HPDE6-E6E7 (cell line): ENCODE data around the gene SERBP1.
"Not testable (repeated sequence)": the region's sequence is repeated elsewhere in the genome, so short reads cannot be mapped to it uniquely, and the experiment has no call there.

Experiments
- DNase-seq: peaks from one replicate; pipeline ENCODE4 v3.0.0; 2011; ENCODE audit warnings: missing footprints; ENCODE audit errors: extremely low spot score

SERBP1 gene

DNA sequence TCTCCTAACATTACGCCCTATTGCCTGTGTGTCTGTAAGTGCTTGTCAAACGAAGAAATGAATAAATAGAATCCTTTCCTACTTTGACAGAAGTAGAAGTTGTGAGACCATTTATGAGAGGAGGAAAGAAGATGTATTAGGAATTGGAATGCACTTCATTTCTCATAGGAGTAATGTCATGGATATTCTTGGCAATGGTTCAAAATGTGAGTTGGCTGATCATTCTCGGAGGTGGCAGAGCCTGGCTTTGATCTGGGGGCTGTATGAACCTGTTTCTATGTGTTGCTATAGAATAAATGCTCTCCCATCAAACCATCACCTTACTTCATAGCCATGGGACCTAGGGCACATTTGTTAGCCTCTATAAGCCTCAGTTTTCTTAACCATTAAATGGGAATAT lies 10.1 kb upstream of the SERBP1 start:
- DNase-seq: no peak

DNA sequence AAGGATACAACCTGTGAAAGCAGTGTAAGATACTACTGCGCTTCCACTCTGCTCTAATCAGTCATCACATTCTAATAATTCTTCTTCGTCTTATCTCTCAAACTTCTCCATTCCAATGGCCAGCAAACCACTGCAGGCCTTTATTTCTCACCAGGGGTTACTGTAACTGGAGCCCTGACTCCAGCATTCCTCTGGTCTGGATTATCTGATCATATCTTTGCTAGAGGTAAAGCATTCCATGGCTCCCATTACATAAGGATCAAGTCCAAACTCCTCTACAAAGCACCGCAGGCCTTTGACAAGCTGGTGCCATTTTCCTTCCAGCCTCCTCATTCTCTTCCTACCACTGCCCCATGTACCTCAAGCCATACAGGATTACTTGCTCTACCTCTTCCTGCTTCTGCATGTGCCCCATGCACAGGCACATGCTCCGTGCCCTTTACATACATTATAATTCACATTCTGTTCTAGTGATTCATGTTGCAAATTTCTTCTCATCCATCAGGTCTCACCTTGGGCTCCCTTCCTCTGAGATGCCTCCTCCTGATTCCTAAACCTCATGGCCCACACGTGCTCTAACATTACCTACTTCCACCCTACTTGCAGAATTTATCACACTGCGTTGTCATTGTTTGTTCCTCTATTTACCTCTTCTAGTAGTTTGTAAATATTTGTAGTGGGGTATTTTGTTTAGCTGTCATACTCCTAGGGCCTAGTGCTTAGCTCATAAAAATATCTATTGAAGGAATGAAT lies 9.3 kb upstream of the SERBP1 start:
- no peak for DNase-seq

DNA sequence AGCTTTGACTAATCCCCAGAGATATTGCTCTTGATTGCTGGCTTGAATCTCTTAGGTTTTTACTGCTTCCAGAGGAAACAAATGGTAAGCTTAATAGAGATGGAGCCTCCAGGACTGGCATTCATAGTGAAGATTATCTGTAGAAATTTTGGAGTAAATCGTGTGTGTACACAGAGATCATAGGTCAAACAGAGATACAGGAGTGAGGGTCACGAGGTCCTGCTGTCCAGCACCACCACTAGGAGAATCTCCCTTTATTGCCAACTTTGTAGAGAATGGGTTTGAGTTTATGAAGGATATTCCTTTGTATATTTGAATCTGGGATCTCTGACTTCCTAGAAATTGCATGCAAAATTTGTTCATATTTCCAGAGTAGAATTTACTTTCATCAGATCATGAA lies 7.8 kb upstream of the SERBP1 start:
- no peak for DNase-seq

DNA sequence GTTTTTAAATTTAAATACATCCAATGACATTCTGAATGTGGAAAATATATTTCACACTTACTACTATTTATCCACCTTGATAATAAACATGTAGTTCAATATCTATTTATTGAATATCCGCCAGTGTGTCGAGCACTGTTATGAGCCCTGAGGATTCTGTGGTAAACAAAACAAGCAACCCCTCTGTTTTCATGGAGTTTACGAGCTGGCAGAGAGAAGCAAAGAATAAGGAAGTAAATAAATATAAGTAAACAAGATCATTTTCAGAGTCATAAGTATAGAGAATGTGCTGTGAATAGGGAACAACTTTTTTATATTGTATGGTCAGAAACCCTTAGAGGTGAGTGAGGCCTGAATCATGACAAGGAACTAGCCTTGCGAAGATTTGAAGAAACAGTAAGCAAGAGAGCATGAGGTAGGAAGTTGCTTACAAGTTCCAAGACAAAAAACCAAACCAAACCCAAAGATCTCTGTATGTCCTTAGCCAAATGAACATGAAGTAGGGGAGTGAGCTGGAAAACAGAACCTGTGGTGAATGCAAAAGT lies 6.4 kb upstream of the SERBP1 start:
- DNase-seq: no peak

DNA sequence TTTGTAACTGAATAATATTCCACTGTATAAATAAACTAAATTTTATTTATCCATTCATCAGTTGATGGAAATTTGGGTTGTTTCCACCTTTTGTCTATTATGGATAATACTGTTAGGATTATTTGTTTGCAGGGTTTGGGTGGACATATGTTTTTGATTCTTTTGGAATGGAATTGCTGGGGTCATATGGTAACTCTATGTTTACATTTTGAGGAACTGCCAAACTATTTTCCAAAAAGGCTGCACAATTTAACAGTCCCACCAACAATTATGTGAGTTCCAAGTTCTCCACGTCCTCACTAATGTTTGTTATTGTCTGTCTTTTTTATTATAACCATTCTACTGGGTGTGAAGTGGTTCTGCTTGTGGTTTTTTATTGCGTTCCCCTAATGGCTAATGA lies 4.3 kb upstream of the SERBP1 start:
- DNase-seq: no peak

DNA sequence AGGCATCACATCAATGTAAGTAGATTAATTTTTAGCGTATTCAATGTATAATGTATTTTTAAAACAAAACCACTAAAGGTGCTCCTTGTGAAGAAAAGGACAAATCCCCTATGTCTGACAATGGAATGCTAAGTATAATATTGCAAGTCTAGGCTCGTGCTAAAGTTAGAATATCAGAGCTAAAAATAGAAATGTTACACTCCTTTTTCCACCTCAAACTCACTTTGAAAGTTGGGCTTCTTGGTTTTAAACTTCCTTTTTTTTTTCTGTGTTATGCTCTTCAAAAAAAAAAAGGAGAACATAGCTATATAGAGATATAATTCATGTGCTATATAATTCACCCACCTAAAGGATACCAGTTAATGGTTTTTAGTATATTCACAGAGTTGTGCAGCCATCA lies 3.6 kb upstream of the SERBP1 start:
- no peak for DNase-seq

DNA sequence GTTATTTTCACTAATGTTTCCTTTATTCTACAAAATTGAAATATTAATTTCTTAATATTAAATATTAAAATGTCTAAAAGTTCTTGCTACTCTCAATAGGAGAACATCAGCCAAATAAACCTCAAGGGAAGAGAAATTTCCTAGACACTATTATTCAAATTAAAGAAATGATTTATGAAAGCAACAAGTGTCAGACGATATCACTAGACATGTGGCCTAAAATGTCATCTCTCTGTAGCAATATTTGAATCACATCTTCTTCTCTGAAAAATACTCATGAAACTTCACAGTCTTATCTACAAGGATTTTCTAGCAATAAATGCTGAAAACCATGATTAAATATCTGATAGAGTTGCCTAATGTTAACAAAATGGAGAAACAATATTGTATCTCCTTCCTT lies 2.5 kb upstream of the SERBP1 start:
- DNase-seq: no peak

DNA sequence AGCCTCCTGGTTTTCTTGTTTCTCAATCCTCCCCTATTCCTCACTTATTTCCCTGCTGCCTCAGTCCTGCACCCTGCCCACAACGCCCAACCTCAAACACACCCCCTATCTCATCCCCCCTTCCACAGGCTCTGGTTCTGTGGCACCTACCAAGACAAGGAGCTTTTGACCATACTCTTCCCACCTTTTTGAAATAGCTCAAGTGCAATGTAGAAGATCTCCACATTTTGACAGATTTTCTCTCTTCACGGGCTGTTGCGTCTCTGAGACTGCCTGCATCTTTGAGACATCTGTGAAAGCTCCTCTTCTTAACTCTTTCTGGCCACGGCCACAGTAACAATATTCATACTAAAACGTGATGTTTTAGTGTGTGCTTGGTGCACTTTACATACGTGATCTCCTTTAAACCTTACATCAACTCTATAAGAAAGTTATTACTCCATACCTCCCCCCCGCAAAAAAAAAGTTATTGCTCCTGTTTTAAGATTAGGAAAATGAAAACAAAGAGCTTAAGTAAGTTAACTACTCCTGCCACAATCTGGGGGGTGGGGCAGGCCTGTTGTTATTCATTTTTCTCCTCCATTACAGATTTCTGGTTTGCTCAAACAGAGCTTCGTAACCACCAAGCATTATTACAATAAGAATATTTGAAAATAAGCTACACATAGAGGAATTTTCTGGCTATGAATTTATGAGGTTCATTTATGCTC lies 1.8 kb upstream of the SERBP1 start:
- DNase-seq: no peak

DNA sequence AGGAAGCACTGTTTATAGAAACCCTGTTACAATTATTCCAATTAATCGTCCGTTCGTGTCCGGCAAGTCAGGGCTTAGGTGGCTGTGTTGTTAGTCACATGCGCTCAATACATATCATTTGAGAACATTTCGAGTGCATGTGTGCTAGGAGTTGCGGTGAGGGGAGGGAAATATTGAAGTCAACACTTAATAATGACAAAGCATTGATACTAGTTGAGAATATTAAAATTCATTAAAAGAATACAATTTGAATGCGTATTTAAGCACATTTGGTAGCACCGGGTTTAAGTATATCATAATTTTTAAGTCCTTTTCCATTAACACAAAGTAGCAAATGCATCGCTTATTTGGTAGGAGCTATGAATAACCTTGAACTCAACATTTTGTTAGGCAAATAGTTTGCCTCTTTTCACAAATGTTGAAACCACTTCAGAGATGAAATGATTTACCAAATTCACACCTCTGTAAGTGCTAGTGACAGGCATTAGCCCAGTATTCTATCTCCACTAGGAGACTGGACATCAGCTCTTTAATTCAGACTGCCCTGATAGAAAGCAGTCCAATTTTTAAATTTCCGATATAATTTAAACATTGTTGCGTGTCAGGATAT lies 1.1 kb upstream of the SERBP1 start:
- DNase-seq: no peak

DNA sequence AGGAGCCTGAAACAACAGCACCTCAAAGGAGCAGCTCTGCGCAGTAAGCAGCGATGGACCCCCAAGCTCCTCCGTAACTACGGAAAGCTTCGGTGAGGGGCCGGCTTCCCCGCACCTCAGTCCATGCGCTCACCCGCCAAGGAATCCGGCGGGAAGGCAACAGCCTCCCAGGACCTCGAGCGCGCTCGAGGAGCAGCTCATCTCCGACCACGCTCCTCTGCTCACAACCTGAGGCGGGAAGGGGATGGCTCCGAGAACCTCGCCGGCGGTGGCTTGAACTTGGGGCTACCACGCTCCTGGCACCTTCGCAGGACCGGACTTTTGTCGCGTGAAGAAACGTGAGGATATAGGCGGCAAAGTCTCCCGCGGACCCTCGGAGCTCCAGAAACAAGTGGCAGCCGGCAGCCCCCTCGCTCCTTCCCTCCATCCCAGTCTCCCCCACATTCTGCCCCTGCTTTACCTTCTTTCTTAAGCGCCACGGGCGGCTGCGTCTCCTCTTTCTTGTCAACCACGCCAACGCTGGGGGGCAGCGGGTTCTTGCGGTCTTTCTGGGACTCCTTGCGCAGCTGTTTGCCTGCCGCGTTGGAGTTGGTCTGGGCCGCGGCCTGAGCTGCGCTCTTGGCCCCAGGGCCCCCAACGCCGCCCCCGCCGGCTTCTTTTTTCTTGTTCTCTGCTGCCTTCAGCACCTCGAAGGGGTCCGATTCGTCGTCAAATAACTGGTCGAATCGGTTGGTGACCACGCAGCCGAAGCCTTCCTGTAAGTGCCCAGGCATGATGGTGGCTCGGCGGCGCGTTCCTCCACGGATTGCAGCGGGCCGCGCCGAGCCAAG lies 459 bp downstream of the SERBP1 start:
- no peak for DNase-seq

DNA sequence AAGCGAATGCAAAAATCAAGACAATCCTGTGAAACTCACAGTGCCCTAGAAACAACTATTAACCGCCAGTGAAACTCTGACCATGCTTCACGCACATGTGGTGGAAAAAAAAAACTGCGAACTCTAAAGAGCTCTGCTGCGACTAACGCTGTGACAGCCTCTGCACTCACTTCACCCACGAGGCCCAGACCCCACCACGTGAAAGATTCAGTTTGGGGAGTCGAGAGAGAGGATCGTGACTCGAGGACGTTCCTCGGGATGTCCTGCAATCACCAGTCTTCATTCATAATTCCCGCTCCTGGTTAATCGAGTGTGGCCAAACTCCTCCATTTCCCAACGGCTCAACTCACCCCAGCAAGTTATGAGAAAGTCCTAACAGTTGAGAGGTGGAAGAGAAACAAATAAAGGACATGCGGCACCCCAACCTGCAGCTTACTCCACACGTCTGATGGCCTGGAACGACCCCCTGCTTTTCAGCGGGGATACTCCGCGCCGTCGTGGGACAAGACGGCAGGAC lies 1.1 kb downstream of the SERBP1 start:
- DNase-seq: no peak

DNA sequence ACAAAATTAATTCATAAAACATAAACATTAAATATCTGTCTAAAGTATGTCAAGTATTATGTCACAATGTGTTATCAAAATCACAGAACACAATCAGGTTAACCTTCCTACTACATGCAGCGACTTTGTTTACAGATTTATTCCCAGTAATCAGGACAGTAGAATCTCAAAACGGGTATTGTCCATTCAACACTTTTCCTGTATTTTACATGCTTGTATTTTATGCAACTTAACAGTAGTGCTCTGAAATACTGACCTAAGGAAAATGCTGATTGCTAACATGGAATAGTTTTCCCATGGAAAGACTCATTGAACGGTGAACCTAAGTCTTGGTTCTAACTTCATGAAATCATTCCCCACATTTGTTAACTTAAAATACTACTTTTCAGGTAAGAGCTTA lies 2.3 kb downstream of the SERBP1 start:
- DNase-seq: no peak

DNA sequence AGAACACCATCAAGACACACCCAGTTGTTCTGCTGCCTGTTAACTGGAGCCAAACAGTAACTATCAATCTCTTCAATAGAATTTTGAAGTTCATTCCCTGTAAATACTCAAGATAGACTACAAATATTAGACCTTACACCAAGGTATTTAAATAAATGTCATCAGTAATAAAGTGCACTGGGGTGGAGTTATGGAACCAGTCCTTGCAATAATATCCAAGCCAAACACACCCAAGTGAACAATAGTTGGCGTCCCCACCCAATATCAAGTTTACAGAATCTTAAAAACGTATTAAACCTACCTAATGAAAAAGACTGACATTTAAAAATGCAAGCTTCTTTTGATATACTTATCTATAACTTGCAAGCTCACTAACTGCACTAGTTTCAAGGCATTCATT lies 2.7 kb downstream of the SERBP1 start:
- no peak for DNase-seq

DNA sequence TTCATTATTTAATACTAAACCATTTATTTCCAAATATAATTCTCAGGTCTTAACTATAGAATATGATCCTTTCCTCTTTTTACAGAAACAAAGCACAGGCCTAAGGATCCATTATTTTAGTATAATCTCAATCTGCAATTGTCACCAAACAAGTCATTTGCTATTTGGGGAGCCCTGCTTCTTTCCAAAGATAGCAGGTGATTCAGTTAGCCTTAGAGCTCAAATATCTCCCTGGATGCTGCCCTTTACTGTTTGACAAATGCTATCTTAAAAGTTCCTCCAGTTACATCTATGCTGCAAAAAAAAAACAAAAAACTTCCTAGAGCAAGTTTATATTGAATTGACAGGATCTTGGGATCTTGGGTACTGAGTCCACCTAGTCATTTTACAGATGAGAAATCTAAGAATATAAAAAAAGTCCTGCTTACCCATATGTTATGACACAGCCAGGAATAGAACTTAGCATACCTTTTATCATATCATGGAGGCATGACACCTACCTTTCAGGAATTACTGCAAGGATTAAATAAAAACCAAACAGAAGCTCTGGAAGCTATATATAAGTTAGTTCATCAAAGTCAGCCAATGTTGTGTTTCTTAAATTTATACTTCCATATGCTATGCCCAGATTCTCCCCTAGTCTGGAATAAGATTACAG lies 9.2 kb downstream of the SERBP1 start:
- no peak for DNase-seq

DNA sequence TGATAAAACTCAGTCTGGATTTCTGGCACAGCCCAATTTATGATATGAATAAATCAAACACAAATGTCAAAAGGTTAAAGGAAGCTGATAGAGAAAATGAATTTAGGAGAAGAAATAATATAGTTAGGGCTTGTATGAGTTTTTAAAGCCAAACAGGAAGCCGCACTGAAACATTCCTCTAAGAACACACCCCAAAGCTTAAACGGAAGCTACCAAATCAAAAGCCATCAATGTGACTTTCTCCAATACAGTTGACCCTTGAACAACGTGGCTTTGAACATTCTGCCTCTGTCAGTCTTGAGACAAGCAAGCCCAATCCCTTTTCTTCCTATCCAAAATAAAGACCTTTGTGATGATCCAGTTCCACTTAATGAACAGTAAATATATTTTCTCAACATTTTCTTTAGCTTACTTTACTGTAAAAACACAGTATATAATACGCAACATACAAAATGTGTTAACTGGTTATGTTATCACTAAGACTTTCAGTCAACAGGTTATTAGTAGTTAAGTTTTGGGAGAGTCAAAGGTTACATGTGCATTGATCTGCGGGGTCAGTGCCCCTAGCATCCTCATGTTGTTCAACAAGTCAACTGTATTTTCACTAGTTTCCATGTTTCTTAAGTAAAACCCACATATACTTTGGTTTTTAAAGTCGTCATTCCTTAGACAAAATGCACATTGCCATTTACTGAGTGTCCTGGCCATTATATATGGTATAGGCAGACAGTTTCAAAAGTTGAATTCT lies 11.2 kb downstream of the SERBP1 start:
- no peak for DNase-seq

DNA sequence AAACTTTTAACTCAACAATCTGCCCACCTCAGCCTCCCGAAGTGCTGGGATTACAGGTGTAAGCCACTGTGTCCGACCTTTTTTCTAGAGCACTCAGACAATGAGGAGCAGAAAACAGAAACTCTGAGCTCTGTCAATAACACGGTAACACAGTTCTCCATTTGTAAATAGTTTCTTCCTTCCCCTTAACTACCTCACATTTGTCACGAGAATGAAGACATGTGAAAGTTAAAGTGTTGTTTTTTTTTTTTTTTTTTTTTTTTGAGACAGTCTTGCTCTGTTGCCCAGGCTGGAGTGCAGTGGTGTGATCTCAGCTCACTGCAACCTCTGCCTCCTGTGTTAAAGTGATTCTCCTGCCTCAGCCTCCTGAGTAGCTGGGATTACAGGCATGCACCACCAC lies 12.5 kb downstream of the SERBP1 start:
- DNase-seq: not testable (repeated sequence)

DNA sequence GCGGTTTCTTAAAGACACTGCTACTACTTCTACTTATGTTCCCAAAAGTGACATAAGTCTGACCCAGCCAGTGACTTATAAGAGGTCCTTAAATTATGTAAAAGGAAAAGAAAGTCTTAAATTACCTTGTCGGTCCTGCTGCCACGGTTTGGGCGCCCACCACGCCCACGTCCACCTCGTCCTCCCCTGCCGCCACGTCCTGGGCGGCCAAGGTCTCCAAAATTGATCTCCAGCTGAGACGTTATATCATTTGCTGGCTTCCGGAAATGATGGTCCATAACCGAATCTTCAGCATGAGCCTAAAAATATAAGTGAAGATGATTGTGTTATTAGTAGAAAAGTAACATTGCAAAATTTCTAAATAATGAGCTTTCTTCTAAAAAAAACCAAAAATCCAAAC lies 15.2 kb downstream of the SERBP1 start:
- DNase-seq: no peak

DNA sequence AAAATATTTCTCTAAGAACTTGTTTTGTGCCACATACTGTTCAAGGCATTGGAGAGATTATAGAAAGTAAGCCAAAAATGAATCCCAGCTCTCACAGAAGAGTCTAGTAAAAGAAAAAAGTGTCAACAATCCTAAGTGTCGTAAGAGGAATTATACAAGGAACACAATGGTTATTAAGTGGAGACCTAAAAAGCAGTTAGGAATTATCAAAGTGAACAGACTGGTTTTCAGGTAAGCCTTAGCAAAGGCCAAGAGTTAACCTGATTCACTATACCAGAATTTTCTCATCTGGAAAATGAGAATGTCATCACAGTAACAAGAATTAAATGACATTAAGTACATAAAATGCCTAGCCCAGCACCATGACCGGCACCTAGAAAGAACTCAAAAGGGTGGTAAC lies 15.6 kb downstream of the SERBP1 start:
- no peak for DNase-seq

DNA sequence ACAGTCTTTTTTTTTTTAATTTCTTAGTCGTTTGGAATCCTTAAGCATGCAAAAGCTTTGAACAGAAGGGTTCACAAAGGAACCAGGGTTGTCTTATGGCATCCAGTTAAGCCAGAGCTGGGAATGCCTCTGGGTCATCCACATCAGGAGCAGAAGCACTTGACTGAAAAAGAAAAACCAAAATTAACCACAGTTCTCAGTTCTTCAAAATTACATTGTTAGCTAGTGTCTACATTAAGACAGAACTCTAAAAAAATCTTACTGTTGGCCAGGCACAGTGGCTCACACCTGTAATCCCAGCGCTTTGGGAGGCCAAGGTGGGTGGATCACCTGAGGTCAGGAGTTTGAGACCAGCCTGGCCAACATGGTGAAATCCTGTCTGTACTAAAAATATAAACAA lies 17.1 kb downstream of the SERBP1 start:
- DNase-seq: not testable (repeated sequence)

DNA sequence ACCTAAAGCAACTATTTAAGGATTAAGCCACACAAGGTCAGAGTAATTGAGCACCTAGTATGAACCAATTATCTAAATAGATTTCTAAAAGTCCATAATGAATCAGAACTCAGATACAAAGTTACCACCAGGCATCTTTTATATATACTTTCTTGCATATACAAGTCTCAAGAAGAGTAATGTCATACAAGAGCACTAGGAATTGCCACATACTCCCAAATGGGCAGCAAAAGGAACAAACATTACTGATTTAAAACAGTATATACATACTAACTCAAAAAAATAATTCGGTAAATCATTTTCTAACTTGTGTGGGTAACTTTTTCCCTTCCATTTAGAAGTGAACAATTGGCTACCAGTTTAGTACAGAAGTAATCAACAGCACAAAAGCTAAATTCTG lies 22.1 kb downstream of the SERBP1 start:
- DNase-seq: no peak

DNA sequence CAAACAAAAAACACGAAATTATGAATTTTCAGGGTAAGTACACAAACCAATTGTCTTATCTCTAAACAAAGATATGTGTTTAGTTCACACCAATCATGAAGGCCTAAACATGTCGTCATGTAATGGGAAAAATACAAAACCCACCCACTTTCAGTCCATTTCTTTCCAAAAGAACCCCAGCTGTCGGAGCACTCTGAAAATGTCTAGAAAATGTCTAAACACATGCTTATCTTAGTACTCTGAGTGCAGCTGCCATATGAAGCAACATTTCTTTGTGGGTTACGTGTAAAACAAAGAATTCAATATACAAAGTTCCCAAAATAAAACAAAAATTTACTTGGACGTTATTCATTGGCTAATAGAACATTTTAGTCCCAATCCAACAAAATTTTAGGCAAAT lies 22.7 kb downstream of the SERBP1 start:
- no peak for DNase-seq
